MM.1S (cell line): ENCODE data around the gene SMAD3.

ENCODE experiments used
- DNase-seq: peaks from one replicate; pipeline ENCODE4 v3.0.0-alpha.2; 2015
- H2AFZ ChIP-seq: fragments of 300-600 bp; sonication (generic); 2 replicates; pipeline ENCODE4 v1.6.0; 2016; ENCODE audit warnings: antibody characterized with exemption, low read length
- H3F3A ChIP-seq: fragments of 300-600 bp; sonication (generic); 2 replicates; pipeline ENCODE4 v1.6.1; 2016; ENCODE audit warnings: mild to moderate bottlenecking, antibody characterized with exemption, low read length, moderate library complexity, mixed read lengths; ENCODE audit not compliant: insufficient read depth
- H3K27ac ChIP-seq: fragments of 300-600 bp; sonication (generic); 2 replicates; pipeline ENCODE4 v1.5.1; 2016; ENCODE audit warnings: mild to moderate bottlenecking, low read length
- H3K27me3 ChIP-seq: fragments of 300-600 bp; sonication (generic); replicated peaks from 2 replicates; pipeline ENCODE4 v1.6.0; 2016; ENCODE audit warnings: low read length; ENCODE audit not compliant: insufficient read depth
- H3K36me3 ChIP-seq: fragments of 300-600 bp; sonication (generic); replicated peaks from 2 replicates; pipeline ENCODE4 v1.6.1; 2016; ENCODE audit warnings: mild to moderate bottlenecking, low read length, mixed read lengths; ENCODE audit not compliant: insufficient read depth
- H3K4me1 ChIP-seq: fragments of 300-600 bp; sonication (generic); 2 replicates; pipeline ENCODE4 v1.6.1; 2016; ENCODE audit warnings: low read length, mixed read lengths
- H3K4me2 ChIP-seq: fragments of 300-600 bp; sonication (generic); 2 replicates; pipeline ENCODE4 v1.6.0; 2016; ENCODE audit warnings: low read depth, low read length
- H3K4me3 ChIP-seq: fragments of 300-600 bp; sonication (generic); 2 replicates; pipeline ENCODE4 v1.5.1; 2016; ENCODE audit warnings: low read length, mixed read lengths
- H3K79me2 ChIP-seq: fragments of 300-600 bp; sonication (generic); 2 replicates; pipeline ENCODE4 v1.6.1; 2016; ENCODE audit warnings: mixed run types, low read length, mixed read lengths
- H3K9ac ChIP-seq: fragments of 300-600 bp; sonication (generic); 2 replicates; pipeline ENCODE4 v1.6.1; 2016; ENCODE audit warnings: low read length, mixed read lengths
- H3K9me2 ChIP-seq: fragments of 300-600 bp; sonication (generic); replicated peaks from 2 replicates; pipeline ENCODE4 v1.6.1; 2016; ENCODE audit warnings: mild to moderate bottlenecking, low read length, mixed read lengths; ENCODE audit not compliant: insufficient read depth
- H3K9me3 ChIP-seq: fragments of 300-600 bp; sonication (generic); replicated peaks from 2 replicates; pipeline ENCODE4 v1.6.1; 2016; ENCODE audit warnings: mild to moderate bottlenecking, low read length, mixed read lengths; ENCODE audit not compliant: insufficient read depth
- H4K20me1 ChIP-seq: fragments of 300-600 bp; sonication (generic); 2 replicates; pipeline ENCODE4 v1.6.1; 2016; ENCODE audit warnings: mild to moderate bottlenecking, low read length, moderate library complexity, mixed read lengths; ENCODE audit not compliant: insufficient read depth
- EZH2 ChIP-seq: fragments of 300-600 bp; sonication (generic); optimal IDR thresholded peaks from 2 replicates; pipeline ENCODE3; 2017; ENCODE audit warnings: low read depth, mild to moderate bottlenecking, antibody characterized with exemption, low read length, mixed read lengths
- EZH2phosphoT487 ChIP-seq: fragments of 300-600 bp; sonication (generic); IDR thresholded peaks from 2 replicates; pipeline ENCODE4 v1.6.1; 2018; ENCODE audit warnings: antibody characterized with exemption, low read length
- TF ChIP-seq, protein P1 (sequence below): fragments of 300-600 bp; sonication (generic); IDR thresholded peaks from 2 replicates; pipeline ENCODE4 v1.5.1; 2016; ENCODE audit warnings: antibody characterized with exemption, low read length, mixed read lengths

SMAD3 gene

DNA sequence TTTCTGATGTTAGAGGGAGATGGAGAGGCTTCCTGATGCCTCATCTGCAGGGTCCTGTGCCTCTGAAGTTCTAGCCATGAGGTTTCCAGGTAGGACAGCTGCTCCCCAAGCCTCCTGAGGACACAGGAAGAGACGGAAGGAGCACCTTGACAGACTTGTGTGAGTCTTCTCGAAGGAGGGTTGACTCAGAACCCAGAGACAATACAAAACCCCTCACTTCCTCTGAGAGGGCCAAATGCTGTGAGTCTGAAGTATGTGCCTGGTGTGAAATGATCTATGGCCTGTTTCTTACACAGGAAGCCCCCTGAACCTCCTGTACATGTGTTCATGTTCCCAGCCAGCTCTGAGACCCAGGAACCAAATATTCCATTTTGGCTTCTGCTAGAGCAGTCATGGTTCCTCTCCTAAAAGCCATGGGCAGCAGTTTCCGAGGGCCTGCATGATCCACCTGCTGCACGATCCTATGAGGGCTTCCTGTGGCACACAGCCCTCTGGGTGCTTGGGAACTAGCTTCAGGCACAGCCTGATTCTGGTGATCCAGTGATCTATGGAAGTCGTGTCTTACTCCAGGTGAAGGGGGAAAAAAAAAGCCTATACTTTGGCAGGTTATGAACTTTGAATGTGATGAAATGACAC is 126.9 kb downstream of the SMAD3 start:
- Histone ChIP-seq H2AFZ (no peak overlapping the region), H3F3A (no peaks in the 10 kb centered on the region), H3K4me2 (no peak overlapping the region), H3K36me3 (no peaks in the 10 kb centered on the region), H3K9me2 (no peaks in the 10 kb centered on the region), H3K4me3 (no peak overlapping the region), H3K4me1 (no peaks in the 10 kb centered on the region), H3K9ac (no peak overlapping the region), H3K9me3 (no peaks in the 10 kb centered on the region), H3K27ac (no peak overlapping the region), H4K20me1 (no peaks in the 10 kb centered on the region), H3K27me3 (no peaks in the 10 kb centered on the region), H3K79me2 (no peaks in the 10 kb centered on the region)
- TF ChIP-seq EZH2 = no peak
- TF ChIP-seq, protein P1, sequence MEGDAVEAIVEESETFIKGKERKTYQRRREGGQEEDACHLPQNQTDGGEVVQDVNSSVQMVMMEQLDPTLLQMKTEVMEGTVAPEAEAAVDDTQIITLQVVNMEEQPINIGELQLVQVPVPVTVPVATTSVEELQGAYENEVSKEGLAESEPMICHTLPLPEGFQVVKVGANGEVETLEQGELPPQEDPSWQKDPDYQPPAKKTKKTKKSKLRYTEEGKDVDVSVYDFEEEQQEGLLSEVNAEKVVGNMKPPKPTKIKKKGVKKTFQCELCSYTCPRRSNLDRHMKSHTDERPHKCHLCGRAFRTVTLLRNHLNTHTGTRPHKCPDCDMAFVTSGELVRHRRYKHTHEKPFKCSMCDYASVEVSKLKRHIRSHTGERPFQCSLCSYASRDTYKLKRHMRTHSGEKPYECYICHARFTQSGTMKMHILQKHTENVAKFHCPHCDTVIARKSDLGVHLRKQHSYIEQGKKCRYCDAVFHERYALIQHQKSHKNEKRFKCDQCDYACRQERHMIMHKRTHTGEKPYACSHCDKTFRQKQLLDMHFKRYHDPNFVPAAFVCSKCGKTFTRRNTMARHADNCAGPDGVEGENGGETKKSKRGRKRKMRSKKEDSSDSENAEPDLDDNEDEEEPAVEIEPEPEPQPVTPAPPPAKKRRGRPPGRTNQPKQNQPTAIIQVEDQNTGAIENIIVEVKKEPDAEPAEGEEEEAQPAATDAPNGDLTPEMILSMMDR = no peak
- no peak for TF ChIP-seq EZH2phosphoT487
- DNase-seq = no peak

DNA sequence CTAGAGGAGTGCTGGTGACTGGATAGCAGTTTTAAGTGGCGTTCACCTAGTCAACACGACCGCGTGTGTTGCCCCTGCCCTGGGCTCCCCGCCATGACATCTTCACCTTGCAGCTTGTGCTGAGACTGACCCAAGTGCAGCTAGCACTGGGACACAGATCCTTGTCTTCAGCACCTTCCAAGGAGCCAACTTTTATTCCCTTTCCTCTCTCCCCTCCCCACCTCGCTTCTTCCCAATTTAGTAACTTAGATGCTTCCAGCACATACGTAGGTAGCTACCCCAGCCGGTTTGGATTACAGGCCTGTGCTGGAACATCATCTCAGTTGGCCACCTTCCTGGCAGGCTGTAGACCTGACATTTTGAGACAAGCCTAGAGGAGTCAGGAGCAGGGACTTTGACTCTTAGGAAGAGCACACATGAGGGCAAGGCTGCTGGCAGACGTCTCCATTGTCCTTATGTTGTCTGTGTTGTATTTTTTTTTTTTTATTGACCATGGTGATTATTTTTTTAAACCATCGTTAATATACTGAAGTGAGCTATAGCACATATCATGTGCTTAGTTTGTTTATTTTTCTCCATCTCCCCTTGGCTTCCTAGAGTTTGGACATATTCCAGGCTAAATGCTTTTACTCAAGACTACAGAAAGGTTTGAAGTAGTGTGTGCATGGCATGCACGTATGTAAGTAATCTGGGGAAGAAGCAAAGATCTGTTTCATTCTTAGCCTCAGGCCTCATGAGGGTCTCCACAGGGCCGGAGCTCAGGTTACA is 128.0 kb downstream of the SMAD3 start:
- Histone ChIP-seq H3K27me3 (no peaks in the 10 kb centered on the region), H3K4me2 (no peak overlapping the region), H3K9ac (no peak overlapping the region), H3K36me3 (no peaks in the 10 kb centered on the region), H3K4me3 (no peak overlapping the region), H3K27ac (no peak overlapping the region), H4K20me1 (no peaks in the 10 kb centered on the region), H3K4me1 (no peaks in the 10 kb centered on the region), H3K79me2 (no peaks in the 10 kb centered on the region), H2AFZ (no peak overlapping the region), H3K9me3 (no peaks in the 10 kb centered on the region), H3K9me2 (no peaks in the 10 kb centered on the region), H3F3A (no peaks in the 10 kb centered on the region)
- TF ChIP-seq EZH2 (no peak), EZH2phosphoT487 (no peak)
- TF ChIP-seq, protein P1 = no peak
- DNase-seq = no peak

DNA sequence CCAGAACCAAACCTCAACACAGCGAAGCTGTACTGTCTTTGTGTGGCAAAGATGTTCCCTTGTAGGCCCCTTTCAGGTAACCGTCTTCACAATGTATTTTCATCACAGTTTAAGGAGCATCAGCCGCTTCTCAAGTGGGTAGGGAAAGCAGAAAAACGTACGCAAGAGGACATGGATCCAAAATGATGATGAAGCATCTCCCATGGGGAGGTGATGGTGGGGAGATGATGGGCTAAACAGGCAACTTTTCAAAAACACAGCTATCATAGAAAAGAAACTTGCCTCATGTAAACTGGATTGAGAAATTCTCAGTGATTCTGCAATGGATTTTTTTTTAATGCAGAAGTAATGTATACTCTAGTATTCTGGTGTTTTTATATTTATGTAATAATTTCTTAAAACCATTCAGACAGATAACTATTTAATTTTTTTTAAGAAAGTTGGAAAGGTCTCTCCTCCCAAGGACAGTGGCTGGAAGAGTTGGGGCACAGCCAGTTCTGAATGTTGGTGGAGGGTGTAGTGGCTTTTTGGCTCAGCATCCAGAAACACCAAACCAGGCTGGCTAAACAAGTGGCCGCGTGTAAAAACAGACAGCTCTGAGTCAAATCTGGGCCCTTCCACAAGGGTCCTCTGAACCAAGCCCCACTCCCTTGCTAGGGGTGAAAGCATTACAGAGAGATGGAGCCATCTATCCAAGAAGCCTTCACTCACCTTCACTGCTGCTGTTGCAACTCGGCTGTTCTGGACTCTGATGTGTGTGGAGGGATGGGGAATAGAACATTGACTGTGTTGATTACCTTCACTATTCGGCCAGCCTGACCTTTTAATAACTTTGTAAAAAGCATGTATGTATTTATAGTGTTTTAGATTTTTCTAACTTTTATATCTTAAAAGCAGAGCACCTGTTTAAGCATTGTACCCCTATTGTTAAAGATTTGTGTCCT is 129.0 kb downstream of the SMAD3 start:
- no peaks in the 10 kb centered on the region for H3K36me3 ChIP-seq
- H3K4me3 ChIP-seq = no peak overlapping the region
- no peaks in the 10 kb centered on the region for H3K79me2 ChIP-seq
- no peaks in the 10 kb centered on the region for H3K9me3 ChIP-seq
- no peaks in the 10 kb centered on the region for H3K27me3 ChIP-seq
- TF ChIP-seq, protein P1 = no peak
- H4K20me1 ChIP-seq = no peaks in the 10 kb centered on the region
- no peak overlapping the region for H3K27ac ChIP-seq
- no peak overlapping the region for H3K4me2 ChIP-seq
- no peaks in the 10 kb centered on the region for H3K4me1 ChIP-seq
- no peak overlapping the region for H3K9ac ChIP-seq
- no peak overlapping the region for H2AFZ ChIP-seq
- no peaks in the 10 kb centered on the region for H3F3A ChIP-seq
- DNase-seq = no peak
- H3K9me2 ChIP-seq = no peaks in the 10 kb centered on the region
